NCI-H82 treated with DMSO at 0.1 percent for 48 hours (cell line): ENCODE data around the gene RNF224.

Experiments used
- DNase-seq: peaks from one replicate; lab custom pipeline; 2025; ENCODE audit not compliant: unreplicated experiment; lab: John Stamatoyannopoulos, UW

RNF224 gene

GRCh38 chr9:137270929-137271695 is 43.8 kb downstream of the RNF224 start:
- no peak for DNase-seq

GRCh38 chr9:137271696-137272076 is 44.4 kb downstream of the RNF224 start:
- DNase-seq = no peak

- no peak for DNase-seq
Measured at GRCh38 chr9:137272241-137273094, 45.2 kb downstream of the RNF224 start.

- no peak for DNase-seq
Measured at GRCh38 chr9:137273095-137273490, 45.8 kb downstream of the RNF224 start.

- DNase-seq = no peak
Measured at GRCh38 chr9:137273611-137274320, 46.5 kb downstream of the RNF224 start.

GRCh38 chr9:137275203-137275587 is 47.9 kb downstream of the RNF224 start:
- no peak for DNase-seq

- no peak for DNase-seq
Measured at GRCh38 chr9:137275588-137276472, 48.5 kb downstream of the RNF224 start.

- no peak for DNase-seq
Measured at GRCh38 chr9:137276473-137277328, 49.4 kb downstream of the RNF224 start.

GRCh38 chr9:137277329-137278041 is 50.2 kb downstream of the RNF224 start, which contains the start of gene TOR4A:
Gene TOR4A, plus strand, starts transcription at chr9:137277726. Its CDS starts 964 bp downstream, at chr9:137278690.
- no peak for DNase-seq

GRCh38 chr9:137278061-137278701 is 50.9 kb downstream of the RNF224 start:
- no peak for DNase-seq
